ENCODE measurements around the gene TBC1D22A. TPM values are rescaled to one million over a fixed set of nuclear protein-coding genes. Genes with fewer than 3 reads are reported as not detected.

The TBC1D22A gene
- total RNA-seq, 1 donor from 2014 or later: 87.8 TPM

DNA sequence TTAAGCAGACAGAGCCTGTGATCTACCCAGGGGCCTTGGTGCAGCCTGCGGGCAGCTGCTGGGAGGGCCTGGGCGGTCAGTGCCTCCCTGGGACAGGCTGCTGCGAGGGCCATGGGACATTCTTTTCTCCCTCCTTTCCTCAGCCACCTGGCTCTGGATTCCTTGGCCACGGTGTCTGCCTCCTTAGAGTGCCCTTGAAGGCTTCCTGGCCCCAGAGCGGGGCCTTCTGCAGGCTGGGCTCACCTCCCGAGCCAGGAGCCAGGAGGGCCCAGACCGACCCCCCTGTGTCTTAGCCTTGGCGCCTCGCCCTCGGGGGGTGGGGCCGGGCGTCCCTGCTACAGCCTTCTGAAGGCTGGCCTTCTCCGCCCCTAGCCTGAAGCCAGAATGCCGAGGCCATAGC, 231.2 kb downstream of the TBC1D22A start:
- no peaks in the 10 kb centered on the region for H3K27me3 ChIP-seq
- H3K27ac ChIP-seq: no peak overlapping the region
- H3K4me1 ChIP-seq: no peaks in the 10 kb centered on the region
- H3K36me3 ChIP-seq: peaks cover 9 to 29% of the 10 kb centered on the region in 2 donors
- DNase-seq (ENCODE audit: low spot score in 2 of 2): no peak
- TF ChIP-seq, protein P1, sequence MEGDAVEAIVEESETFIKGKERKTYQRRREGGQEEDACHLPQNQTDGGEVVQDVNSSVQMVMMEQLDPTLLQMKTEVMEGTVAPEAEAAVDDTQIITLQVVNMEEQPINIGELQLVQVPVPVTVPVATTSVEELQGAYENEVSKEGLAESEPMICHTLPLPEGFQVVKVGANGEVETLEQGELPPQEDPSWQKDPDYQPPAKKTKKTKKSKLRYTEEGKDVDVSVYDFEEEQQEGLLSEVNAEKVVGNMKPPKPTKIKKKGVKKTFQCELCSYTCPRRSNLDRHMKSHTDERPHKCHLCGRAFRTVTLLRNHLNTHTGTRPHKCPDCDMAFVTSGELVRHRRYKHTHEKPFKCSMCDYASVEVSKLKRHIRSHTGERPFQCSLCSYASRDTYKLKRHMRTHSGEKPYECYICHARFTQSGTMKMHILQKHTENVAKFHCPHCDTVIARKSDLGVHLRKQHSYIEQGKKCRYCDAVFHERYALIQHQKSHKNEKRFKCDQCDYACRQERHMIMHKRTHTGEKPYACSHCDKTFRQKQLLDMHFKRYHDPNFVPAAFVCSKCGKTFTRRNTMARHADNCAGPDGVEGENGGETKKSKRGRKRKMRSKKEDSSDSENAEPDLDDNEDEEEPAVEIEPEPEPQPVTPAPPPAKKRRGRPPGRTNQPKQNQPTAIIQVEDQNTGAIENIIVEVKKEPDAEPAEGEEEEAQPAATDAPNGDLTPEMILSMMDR (IDR thresholded peaks at IDR 0.05): no peak
- no peaks in the 10 kb centered on the region for H3K9me3 ChIP-seq
- no peak overlapping the region for H3K4me3 ChIP-seq
- intact Hi-C loops (cut with DNase I): no loop called here

GRCh38 chr22:46994265-46994664, 231.8 kb downstream of the TBC1D22A start:
- Histone ChIP-seq H3K9me3 (no peaks in the 10 kb centered on the region), H3K27me3 (no peaks in the 10 kb centered on the region), H3K4me1 (no peaks in the 10 kb centered on the region), H3K36me3 (peaks cover 9 to 31% of the 10 kb centered on the region in 2 donors), H3K27ac (no peak overlapping the region), H3K4me3 (no peak overlapping the region)
- TF ChIP-seq, protein P1 (IDR thresholded peaks at IDR 0.05): no peak
- DNase-seq (ENCODE audit: low spot score in 2 of 2): no peak
- intact Hi-C loops (cut with DNase I): no loop called here

- intact Hi-C loops (cut with DNase I): no loop called here
Observed at GRCh38 chr22:46994983-46995382, 232.5 kb downstream of the TBC1D22A start.

DNA sequence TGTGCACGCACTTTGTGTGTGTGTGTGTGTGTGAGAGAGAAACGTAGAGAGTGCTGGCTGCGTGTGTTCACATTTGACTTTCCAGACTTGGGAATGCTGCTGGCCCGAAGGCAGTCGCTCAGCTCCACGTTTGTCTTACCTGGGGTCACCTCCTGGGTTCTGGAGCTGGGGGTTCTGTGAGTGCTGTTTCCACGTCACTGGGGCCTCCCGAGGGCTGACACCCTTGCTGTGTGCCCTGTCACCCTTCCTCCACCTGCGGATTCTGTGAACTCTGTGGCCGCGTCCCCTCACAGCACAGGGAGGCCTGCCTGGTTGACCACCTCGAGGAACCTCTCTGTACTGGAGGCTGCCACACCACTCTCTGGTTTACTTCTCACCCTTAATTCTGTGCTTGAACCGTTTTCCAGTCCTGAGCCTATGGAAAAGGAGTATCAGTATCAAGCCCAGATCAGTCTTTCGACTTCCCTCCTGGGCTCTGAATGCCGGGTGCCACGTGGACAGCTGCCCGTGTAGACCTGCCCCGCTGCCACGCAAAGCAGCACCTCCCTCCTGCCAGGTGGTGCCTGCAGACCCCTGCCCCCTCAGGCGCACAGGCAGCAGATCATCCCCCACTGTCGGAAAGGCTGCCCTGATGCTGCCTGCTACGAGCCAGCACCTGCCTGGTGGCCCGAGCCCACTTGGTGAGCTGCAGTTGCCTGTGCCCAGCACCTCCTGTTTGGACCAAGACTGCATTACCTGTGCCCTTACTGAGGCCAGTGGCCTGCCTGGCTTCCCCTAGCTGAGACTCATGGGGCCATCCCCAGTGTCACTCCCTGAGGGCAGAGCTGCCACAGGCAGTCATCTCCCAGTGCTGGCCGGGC, 233.3 kb downstream of the TBC1D22A start:
- DNase-seq (ENCODE audit: low spot score in 2 of 2): no peak
- intact Hi-C loops (cut with DNase I): no loop called here
- Histone ChIP-seq H3K9me3 (no peaks in the 10 kb centered on the region), H3K4me1 (no peaks in the 10 kb centered on the region), H3K36me3 (peaks cover 6 to 28% of the 10 kb centered on the region in 2 donors), H3K4me3 (no peak overlapping the region), H3K27me3 (no peaks in the 10 kb centered on the region), H3K27ac (no peak overlapping the region)
- TF ChIP-seq, protein P1 (IDR thresholded peaks at IDR 0.05): no peak

More at GRCh38 chr22:46994983-46995382, 232.5 kb downstream of the TBC1D22A start:
- DNase-seq (ENCODE audit: low spot score in 2 of 2): no peak
- H3K36me3 ChIP-seq: peaks cover 9 to 31% of the 10 kb centered on the region in 2 donors
- H3K27me3 ChIP-seq: no peaks in the 10 kb centered on the region
- TF ChIP-seq, protein P1 (IDR thresholded peaks at IDR 0.05): no peak
- H3K4me1 ChIP-seq: no peaks in the 10 kb centered on the region
- no peaks in the 10 kb centered on the region for H3K9me3 ChIP-seq
- no peak overlapping the region for H3K4me3 ChIP-seq
- H3K27ac ChIP-seq: no peak overlapping the region

DNA sequence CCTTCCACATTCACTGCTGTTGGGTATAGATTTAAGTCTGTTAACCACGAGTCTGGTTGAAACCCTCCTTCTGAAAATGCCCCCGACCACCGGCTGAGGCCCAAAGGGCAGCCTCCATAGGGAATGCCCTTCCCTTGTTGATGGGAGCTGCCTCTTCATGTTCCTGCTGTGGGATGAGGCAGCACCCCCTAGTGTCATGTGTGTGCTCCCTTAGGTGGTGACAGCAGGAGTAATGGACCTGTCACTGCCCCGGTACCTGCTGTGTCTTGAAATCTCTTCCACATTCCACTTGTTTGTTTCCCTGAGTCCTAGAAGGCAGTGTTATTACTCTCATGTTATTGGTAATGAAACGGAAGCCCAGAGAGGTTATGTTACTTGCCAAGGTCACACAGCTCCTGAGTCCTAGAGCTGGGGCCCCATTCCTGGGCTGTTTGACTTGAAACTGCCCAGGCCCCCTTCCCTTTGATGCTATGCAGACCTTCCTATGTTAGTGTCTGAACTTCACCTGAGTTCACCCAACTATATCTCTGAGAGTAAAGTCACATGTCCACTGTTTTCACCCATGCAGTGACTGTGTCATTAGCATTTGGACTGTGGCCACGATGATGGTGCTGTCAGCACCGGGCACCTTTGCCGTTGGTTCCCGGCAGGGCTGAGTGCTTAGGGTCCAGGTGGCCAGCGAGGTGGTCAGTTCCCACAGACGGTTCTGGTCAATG, 234.3 kb downstream of the TBC1D22A start:
- Histone ChIP-seq H3K27me3 (no peaks in the 10 kb centered on the region), H3K4me3 (no peak overlapping the region), H3K9me3 (no peaks in the 10 kb centered on the region), H3K4me1 (no peaks in the 10 kb centered on the region), H3K27ac (no peak overlapping the region), H3K36me3 (peaks cover 0 to 19% of the 10 kb centered on the region in 2 donors)
- TF ChIP-seq, protein P1 (IDR thresholded peaks at IDR 0.05): no peak
- intact Hi-C loops (cut with DNase I): no loop called here
- DNase-seq (ENCODE audit: low spot score in 2 of 2): no peak

All from ascending aorta (tissue), 2 donors.